Measurements from ENCODE around the gene PCDHGC3.

PCDHGC3 gene

DNA sequence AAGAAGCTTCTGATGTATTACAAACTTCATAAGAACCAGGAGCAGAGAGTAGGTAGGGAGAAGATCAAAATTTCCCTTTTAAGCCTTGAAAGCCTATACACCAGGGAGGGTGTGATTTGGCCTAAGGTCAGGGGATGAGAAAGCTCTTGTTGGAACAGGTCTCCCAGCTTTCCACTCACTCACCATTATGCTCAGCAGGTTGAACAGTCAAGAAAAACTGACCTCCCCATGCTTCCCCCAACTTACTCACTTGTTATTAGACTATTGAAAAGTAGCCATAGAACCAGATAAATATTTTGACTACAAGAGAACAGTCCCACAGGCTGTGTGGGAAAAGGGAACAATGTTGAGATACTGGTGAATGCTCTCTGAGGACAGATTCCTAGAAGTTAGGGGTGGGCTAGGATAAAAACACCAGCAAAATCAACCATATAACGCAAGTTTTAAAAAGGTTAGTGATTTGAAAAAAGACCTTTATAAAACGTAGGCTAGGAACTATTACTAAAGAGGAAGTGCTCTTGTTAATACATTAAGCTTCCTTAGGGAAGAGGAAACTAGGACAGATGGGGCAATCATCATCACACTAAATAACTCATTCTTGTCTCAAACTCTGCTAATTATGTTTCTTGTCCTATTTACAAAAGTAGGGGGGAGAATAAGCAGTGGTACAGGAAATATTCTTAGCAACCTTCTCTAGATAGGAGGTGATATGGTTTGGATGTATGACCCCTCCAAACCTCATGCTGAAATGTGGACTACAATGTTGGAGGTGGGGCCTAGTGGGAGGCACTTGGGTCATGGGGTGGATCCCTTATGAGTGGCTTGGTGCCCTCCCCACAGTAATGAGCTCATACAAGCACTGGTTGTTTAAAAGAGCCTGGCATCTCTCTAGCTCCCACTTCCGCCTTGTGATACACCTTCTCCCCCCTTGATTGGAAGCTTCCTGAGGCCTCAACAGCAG, 44.1 kb downstream of the PCDHGC3 start:
- TF ChIP-seq, protein P1, sequence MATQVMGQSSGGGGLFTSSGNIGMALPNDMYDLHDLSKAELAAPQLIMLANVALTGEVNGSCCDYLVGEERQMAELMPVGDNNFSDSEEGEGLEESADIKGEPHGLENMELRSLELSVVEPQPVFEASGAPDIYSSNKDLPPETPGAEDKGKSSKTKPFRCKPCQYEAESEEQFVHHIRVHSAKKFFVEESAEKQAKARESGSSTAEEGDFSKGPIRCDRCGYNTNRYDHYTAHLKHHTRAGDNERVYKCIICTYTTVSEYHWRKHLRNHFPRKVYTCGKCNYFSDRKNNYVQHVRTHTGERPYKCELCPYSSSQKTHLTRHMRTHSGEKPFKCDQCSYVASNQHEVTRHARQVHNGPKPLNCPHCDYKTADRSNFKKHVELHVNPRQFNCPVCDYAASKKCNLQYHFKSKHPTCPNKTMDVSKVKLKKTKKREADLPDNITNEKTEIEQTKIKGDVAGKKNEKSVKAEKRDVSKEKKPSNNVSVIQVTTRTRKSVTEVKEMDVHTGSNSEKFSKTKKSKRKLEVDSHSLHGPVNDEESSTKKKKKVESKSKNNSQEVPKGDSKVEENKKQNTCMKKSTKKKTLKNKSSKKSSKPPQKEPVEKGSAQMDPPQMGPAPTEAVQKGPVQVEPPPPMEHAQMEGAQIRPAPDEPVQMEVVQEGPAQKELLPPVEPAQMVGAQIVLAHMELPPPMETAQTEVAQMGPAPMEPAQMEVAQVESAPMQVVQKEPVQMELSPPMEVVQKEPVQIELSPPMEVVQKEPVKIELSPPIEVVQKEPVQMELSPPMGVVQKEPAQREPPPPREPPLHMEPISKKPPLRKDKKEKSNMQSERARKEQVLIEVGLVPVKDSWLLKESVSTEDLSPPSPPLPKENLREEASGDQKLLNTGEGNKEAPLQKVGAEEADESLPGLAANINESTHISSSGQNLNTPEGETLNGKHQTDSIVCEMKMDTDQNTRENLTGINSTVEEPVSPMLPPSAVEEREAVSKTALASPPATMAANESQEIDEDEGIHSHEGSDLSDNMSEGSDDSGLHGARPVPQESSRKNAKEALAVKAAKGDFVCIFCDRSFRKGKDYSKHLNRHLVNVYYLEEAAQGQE (IDR thresholded peaks at IDR 0.05; ENCODE audit: low read depth), result no peak
- no peak for TF ChIP-seq NFIC (IDR thresholded peaks at IDR 0.05)
- no peak for TF ChIP-seq TCF12 (IDR thresholded peaks at IDR 0.05; ENCODE audit: low read depth)
- no peak for TF ChIP-seq EGR1 (IDR thresholded peaks at IDR 0.05)
- TF ChIP-seq RAD21 (IDR thresholded peaks at IDR 0.05; ENCODE audit: low read depth), result no peak
- no peak for TF ChIP-seq CEBPB (IDR thresholded peaks at IDR 0.05)
- no peak for TF ChIP-seq FOXM1 (IDR thresholded peaks at IDR 0.05; ENCODE audit: borderline replicate concordance, low read depth)
- TF ChIP-seq TEAD4 (IDR thresholded peaks at IDR 0.05), result no peak
- no peak for TF ChIP-seq EP300 (IDR thresholded peaks at IDR 0.05; ENCODE audit: borderline replicate concordance)
- TF ChIP-seq, protein P2, sequence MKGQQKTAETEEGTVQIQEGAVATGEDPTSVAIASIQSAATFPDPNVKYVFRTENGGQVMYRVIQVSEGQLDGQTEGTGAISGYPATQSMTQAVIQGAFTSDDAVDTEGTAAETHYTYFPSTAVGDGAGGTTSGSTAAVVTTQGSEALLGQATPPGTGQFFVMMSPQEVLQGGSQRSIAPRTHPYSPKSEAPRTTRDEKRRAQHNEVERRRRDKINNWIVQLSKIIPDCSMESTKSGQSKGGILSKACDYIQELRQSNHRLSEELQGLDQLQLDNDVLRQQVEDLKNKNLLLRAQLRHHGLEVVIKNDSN (IDR thresholded peaks at IDR 0.05), result no peak
- no peak for TF ChIP-seq CREB1 (IDR thresholded peaks at IDR 0.05; ENCODE audit: low read depth)
- TF ChIP-seq ZBTB7A (IDR thresholded peaks at IDR 0.05; ENCODE audit: low read depth), result no peak
- no peak for TF ChIP-seq YY1 (IDR thresholded peaks at IDR 0.05; ENCODE audit: low read depth)

DNA sequence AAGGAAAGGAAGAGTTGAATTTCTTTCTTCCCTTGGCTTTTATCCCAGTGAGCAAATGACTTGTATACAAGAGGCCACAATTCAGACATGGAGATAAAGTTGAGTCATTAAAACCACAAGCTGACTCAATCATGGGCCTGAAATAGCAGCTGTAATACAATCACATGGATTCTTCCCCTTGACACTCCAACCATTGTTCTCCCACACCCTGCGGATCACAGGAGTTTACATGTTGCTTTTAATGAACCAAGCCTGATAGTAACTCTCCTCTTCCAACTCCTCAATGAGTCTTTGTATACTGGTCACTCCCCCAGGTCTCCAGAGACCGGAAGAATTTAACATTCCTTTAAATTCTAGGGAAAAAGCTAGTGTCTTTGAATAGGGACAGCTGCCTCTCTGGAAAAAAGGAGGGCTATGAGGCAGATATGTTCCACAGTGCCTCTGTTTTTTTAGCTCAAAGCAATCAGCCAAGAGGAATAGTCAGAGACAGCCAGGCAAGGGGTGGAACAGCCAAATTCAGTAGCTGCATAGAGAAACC, 45.5 kb downstream of the PCDHGC3 start:
- no peak for TF ChIP-seq FOXM1 (IDR thresholded peaks at IDR 0.05; ENCODE audit: borderline replicate concordance, low read depth)
- peak; percentile 83 for TF ChIP-seq NFIC (IDR thresholded peaks at IDR 0.05)
- TF ChIP-seq CEBPB (IDR thresholded peaks at IDR 0.05), result peak; percentile 58
- no peak for TF ChIP-seq ZBTB7A (IDR thresholded peaks at IDR 0.05; ENCODE audit: low read depth)
- TF ChIP-seq RAD21 (IDR thresholded peaks at IDR 0.05; ENCODE audit: low read depth), result no peak
- no peak for TF ChIP-seq TAF1 (IDR thresholded peaks at IDR 0.05; ENCODE audit: low read depth)
- TF ChIP-seq TEAD4 (IDR thresholded peaks at IDR 0.05), result peak; percentile 73
- TF ChIP-seq TCF12 (IDR thresholded peaks at IDR 0.05; ENCODE audit: low read depth), result peak; percentile 72
- no peak for TF ChIP-seq YY1 (IDR thresholded peaks at IDR 0.05; ENCODE audit: low read depth)
- TF ChIP-seq, protein P1 (IDR thresholded peaks at IDR 0.05; ENCODE audit: low read depth), result no peak
- peak; percentile 77; the same call in 1 of the 2 replicates for TF ChIP-seq EP300 (IDR thresholded peaks at IDR 0.05; ENCODE audit: borderline replicate concordance)
- no peak for TF ChIP-seq EGR1 (IDR thresholded peaks at IDR 0.05)
- no peak for TF ChIP-seq CREB1 (IDR thresholded peaks at IDR 0.05; ENCODE audit: low read depth)
- TF ChIP-seq, protein P2 (IDR thresholded peaks at IDR 0.05), result no peak
- TF ChIP-seq, protein P3, sequence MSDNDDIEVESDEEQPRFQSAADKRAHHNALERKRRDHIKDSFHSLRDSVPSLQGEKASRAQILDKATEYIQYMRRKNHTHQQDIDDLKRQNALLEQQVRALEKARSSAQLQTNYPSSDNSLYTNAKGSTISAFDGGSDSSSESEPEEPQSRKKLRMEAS (IDR thresholded peaks at IDR 0.05), result peak; percentile 21; the same call in 1 of the 2 replicates

DNA sequence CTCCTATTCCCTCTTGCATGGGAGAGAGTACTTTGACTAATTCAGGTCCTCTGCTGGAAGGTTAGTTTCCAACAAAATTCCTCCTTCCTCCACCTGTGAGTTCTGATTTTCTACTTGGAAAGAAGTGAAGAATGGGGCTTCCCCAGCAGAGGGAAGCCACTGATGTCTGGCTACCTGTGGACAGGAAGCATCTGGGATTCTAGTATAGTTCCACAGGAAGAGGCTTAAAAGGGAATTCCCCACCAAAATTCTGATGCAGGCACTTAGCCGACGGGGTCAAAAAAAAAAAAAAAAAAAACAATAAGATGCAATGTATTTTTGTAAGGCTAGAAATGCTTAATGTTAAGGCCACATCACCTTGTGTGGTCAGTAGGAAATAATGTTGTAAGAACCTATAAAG, 46.5 kb downstream of the PCDHGC3 start:
- no peak for TF ChIP-seq TEAD4 (IDR thresholded peaks at IDR 0.05)
- no peak for TF ChIP-seq FOXM1 (IDR thresholded peaks at IDR 0.05; ENCODE audit: borderline replicate concordance, low read depth)
- TF ChIP-seq, protein P3 (IDR thresholded peaks at IDR 0.05), result no peak
- TF ChIP-seq NFIC (IDR thresholded peaks at IDR 0.05), result no peak
- no peak for TF ChIP-seq EP300 (IDR thresholded peaks at IDR 0.05; ENCODE audit: borderline replicate concordance)
- TF ChIP-seq, protein P1 (IDR thresholded peaks at IDR 0.05; ENCODE audit: low read depth), result no peak
- TF ChIP-seq EGR1 (IDR thresholded peaks at IDR 0.05), result no peak
- TF ChIP-seq RAD21 (IDR thresholded peaks at IDR 0.05; ENCODE audit: low read depth), result no peak
- no peak for TF ChIP-seq CREB1 (IDR thresholded peaks at IDR 0.05; ENCODE audit: low read depth)
- TF ChIP-seq, protein P2 (IDR thresholded peaks at IDR 0.05), result no peak
- no peak for TF ChIP-seq YY1 (IDR thresholded peaks at IDR 0.05; ENCODE audit: low read depth)
